SKM-1 treated with dmso at 0.1 percent for 144 hours (cell line): ENCODE data around the gene STARD13.

Experiments
- DNase-seq: peaks from one replicate; lab custom pipeline; 2025; ENCODE audit not compliant: unreplicated experiment; lab: John Stamatoyannopoulos, UW

Gene STARD13

DNA sequence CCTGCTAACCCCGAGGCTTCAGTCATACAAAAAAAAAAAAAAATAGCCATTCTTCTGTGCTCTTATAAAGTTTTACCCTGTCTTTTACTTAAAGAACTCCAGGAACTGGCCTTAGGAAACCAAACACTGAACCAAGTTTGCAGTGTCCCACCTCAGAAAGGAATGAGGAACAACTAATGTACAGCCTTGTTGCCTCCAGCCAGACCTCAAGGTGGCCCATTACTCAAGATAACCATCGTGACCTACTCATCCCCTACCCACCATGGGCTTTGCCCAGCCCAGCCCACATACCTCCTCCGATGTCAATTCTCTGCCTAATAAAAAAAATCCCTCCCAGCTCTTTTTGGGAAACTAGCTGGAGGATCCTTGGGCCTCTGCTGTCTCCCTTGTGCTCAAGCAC, 133.2 kb downstream of the STARD13 start:
- no peak for DNase-seq

DNA sequence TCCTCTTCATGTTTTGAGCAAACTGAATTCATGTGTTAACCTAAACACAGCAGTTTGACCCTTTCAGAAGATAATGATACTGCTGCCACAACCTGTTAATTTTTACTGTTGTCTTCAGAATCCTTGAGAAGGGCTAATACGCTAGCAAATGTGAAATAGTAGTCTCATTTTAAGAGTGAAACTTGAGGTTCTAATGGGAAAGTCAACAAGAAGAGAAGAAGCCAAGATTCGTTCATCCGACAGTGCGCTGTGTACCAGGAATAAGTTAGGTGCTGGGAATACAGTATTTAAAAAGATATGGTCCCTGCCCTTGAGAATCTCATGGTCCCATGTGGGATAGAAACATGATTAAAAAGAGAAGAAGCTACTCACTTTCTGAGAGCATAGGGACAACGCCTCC, 134.9 kb downstream of the STARD13 start:
- DNase-seq: no peak

DNA sequence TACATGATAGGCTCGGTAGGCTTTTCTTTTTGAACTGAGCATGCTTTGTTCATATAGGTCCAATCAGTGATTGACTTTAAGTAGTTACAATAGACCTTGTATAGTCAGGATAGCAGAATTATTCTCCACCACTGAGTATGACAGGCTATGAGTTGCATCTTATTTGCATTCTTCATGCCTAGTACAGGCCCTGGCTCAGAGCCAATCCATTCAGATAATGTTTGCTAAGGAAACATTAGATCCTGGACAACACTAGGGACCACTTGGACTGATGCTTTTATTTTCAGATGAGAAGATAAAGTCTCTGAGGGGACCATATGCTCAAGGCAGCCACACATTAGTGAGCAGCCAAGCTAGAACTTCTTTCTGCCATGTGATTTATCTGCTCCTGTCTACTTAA, 135.4 kb downstream of the STARD13 start:
- DNase-seq: no peak

DNA sequence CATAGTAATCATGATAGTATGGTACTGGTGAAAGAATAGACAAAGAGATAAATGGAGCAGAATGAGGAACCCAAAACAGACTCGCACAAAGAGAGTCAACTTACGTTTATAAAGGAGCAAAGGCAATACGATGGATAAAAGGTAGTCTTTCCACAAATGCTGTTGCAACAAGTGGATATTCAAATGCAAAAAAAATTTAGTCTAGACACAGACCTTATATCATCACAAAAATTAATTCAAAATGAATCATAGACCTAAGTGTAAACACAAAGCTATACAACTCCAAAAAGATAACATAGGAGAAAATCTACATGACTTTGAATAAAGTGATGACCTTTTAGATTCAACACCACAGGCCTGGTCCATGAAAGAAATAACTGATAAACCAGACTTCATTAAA, 137.7 kb downstream of the STARD13 start:
- no peak for DNase-seq

DNA sequence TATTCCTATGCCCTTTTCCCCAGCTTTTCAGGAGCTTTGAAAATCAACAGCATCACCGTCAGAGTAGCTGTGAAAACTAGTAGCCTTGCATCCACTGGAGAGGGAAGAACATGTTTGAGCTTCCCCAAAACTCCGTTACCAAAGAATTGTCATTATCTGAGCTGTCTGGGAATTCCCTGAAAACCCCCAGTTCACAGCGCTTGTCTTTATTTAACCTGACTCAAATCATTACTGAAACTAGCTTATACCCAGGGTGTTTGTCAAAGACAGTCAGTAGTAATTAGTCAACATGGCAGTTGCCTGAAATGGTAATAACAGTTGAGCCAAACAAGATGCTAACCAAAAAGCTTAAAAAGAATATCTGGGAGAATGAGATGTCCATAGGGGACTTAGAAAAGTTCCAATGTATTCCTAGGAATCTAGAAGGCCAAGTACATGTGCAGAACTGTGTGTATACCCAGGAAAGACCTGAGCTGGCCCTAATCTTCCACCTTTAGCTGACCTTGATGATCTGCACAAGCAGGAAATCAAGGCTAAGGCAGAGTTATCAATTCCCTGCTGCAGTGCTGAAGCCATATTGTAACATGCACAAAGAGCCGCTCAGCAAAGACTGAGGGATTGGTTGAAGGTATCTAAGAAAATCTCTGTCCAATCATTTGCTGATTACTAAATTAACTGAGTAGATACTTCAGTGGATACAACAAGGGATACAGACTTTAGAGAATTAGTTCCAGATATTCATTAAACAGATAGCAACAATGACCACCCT, 138.5 kb downstream of the STARD13 start:
- DNase-seq: no peak

DNA sequence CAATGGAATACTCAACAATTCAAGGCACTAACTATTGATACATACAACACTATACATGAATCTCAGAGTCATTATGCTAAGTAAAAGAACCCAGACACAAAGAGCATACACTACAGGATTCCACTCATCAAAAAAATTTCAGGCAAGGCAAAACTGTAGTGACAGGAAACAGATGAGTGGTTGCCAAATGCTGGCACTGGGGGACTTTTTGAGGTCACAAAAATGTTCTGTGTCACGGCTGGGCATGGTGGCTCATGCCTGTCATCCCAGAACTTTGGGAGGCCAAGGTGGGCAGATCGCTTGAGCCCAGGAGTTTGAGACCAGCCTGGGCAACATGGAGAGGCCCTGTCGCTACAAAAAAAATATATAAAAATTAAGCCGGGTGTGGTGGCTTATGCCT, 139.9 kb downstream of the STARD13 start:
- DNase-seq: no peak

DNA sequence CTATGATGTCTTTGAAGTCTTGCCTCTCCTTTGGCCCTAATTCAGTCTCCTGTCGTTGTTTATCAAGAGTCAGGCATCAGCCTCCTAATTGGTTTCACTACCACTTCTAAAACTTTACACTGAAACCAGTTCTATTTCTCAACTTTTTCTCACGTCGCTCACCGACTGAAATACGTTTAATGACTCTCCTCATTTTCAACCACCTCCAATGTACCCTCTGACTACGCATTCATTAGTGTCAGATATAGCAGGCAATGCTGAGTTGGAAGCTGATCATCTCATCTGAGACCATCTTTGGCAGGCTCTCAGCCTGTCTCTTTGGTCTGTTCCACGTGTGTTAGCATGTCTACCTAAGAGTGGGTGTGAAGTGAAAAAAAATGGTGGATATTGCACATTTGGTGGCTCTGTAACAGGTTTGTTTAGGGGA, 141.2 kb downstream of the STARD13 start:
- DNase-seq: no peak

DNA sequence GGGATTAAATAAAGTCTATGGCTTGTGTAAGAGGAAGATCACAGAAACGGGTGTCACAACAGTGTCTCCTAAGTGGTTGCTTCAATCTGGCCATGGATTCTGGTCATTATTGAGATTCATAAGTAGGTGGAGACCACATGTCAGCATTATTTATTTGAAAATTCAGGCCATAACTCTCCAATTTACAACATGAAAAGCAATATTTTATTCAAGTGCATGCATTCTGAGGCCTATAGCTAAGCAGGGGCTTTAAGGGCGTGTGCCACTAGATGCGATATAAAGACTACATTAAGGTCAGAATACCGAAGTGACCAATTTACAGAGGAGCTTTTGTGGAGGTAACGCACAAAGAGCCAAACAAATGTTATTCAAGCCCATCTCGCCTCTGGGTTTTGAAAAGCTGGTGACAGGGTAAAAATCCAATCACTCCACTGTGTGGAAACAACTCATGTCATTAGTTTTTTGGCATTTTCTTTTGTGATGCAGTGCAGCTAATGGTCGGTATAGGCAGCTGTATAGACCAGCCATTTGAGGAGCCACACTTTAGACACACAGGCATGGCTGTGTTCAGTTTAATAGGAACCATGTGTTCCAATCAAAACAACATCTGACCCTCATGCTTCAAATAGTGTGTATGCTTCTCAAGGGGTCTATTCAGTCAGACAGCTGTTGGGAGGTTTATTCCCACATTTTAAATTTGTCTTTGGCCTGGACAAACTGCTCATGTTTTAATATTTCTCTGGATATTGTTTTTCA, 145.6 kb downstream of the STARD13 start:
- DNase-seq: no peak

DNA sequence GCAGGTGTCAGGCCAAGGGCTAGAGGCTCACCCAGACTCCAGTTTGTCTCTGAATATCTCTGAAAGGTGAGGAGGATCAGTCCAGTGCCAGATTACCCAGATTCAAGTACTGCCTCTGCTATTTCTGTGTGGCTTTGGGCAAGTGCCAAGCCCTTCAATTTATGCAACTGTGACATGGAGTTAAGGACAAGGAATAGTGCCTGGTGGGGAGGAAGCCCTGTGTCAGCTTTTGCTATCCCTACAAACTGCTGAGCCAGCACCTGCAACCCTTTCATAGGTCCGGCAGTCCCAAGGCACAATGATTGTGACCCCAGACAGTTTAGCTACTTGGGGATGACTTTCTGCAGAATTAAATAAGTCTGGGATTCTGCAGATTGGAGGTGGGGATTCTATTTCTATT, 146.4 kb downstream of the STARD13 start:
- DNase-seq: no peak

DNA sequence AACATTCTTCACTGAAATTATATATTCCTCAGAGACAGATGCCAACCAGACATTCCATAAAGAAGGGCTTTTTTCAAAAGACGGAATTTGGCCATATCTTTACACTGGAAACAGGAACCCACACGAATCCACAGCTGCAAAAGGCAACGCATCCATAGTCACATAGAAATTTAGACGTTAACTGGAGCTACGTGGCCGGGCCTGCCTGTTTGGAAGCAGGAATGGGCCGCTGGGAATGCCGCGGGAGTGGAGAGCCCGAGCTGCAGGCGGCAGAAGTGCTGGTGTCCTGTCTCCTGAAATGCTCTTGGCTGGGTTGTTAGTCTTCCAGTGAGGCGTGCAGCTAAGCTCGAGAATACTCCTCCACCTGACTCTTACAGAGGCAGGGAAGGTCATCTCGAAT, 147.1 kb downstream of the STARD13 start:
- DNase-seq: no peak

DNA sequence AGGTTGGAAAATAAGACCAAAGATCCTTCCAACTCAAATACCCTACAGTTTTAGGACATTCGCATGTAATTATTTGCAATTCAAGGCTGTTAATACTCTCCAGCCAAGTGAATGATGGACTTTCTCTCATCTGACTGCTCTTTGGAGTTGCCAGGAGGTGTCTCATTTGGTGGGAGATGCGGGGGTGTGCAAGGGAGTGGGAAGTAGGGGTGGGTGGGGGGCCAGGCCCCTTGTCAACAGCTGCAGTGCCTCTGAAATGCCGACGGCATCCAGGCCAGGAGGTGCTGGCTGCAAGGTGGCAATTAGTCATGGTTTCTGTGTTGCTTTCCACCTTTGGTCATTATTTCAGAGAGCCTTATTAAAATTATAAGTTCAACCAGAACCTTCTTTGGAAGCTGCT, 147.8 kb downstream of the STARD13 start:
- DNase-seq: no peak

DNA sequence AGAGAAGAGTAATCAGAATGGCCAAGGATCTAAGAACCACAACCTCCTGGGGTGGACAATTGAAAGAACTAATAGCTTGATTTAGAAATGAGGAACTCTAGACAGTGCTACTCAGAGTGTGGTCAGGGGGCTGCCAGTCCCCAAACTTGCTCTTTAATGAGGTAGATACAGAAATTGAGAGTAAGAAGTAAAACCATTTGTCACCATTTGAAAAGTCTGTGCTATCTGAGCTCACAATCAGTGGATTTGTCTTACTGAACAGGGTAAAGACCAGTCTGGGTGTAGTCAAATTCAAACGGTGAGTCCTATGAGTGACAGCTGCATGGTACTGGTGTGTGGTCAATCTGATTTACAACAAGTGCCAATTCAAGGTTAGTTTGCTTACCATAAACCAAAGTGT, 150.5 kb downstream of the STARD13 start:
- no peak for DNase-seq

DNA sequence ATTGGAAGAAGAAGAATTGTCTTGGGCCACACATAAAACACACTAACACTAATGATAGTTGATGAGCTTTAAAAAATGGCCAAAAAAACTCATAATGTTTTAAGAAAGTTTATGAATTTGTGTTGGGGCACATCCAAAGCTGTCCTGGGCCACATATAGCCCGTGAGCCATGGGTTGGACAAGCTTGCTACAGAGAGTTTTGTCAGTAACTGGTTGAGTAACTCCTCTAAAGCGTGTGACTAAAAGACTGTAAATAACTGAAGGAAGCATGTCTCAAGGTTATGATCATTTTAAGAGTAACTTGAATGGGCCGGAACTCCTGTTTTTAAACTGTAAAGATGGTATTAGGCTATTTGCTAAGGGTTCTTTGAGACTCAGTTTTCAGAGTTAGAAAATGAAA, 151.3 kb downstream of the STARD13 start:
- no peak for DNase-seq

DNA sequence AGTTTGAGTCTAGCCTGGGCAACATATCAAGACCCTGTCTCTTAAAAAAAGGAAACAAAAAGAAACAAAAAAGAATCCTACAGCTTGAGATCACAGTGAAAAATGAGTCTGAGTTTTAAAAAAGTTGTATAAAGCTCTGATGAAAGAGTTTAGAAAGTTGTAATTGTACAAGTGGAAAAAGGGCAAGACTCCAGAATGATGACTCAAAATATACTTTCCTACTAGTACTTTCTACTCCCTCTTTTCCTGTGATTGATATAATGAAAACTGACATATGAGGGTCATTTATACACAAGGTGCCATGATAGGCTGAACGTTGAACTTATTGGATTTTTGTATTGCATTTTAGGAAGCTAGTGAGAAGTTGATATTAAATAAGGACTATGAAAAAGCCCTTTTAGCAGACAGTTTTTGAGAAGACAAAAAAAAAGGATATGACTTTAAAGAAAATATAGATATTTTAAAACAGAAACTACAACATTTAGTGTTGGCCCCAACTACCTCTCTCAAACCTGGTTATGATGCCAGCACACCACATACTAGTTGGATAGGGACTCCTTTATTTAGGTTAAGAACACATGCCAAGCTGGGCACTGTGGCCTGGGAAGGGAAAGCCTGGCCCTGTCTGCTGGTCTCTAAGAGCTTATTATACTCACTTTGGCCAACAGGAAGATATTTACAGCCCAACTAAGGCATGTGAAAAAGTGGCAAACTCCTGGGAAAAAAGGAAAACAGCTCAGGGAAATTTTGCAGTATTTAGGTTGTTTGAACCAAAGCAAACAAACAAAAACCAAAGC, 152.7 kb downstream of the STARD13 start:
- no peak for DNase-seq

DNA sequence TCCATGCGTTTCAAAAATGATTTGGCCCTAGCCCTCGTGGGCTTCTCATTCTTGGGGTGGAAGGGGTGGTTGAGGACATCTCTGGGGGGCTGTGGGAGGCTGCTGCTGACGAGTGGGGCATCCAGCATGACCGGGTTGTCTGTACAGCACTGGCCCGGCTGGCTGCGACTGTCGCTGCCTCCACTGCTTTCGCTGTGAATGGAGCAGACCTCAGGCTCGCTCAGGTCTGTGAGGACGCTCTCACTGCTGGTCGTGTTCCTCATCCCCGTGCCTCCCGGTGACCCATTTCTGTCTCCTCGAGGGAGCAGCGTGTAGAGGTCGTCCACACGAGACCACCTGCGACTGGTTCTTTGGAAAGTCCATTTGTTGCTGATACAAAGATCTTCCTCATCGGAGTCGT, 155.7 kb downstream of the STARD13 start:
- no peak for DNase-seq

DNA sequence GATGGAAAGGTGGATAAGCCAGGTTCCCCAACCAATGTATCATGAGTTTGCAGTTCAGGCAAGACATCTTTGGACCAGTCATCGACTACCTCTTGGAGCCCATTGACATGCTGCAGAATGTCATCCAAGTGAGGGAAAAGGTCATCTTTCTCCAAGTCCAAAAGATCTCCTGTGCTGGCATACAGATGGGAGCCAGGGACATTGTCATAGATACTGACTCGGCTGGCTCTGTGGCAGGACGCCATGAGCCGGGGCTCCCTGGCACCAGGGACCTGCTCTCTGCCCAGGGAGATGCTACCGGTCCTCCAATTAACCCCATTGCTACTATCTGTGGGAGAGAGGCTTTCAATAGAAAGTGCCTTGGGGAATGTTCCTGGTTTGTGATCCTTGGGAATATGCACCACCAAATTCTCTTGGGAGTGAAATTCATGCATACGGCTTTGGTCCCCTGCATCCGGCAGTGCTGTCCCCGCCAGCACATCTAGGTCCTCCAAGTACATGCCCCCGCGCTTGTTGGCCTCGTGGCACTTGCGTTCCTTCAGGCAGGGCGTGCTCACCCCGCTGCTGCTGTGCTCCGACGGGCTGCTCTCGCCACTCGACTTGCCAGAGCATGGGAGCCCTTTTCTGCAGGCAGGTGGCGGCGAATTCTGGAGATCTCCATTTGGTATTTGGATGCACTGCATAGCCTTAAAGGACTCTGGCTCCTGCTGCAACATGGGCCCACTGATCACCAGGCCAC, 156.3 kb downstream of the STARD13 start:
- no peak for DNase-seq

DNA sequence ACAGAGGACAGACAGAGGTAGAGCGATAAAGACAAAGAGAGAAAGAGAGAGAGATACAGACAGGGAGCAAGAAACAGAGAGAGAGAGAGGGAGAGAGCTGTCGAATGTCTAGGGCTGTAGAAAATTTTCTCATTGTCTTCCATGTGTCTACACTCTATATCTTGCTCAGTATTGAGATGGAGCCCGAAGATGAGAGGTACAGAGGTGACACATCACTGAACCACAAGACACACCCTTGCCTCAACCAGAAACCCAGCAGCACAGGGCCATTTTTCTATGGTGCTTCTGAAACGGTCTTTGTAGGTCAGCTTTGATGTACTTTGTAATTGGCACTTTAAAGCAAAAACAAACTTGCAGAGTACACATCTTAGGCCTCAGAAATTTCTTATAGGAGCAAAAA, 157.4 kb downstream of the STARD13 start:
- DNase-seq: no peak

DNA sequence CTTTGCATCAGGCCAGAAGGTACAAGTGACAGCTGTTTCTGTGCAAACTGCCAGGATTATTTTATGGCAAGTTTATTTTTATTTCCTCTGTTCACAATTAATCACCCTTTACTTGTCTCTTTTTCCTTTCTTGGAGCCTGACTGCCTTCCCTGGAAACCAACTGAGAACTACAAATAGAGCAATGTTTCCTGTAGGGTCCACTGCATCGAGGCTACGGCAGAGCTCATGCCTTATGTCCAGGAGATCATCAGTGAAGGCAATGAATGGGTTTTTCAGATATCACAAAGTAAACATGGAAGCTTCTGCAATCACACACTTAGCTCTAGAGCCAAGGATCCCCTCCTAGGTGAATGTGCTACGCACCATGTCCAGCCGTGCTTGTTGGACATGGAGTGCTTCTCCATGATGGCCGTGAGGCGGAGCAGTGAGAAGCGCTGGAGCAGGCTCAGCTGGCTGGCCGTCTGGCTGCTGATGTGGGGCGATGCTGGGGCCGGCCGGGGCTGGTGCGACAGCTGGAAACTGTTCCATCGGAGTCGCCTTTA, 158.5 kb downstream of the STARD13 start:
- no peak for DNase-seq

DNA sequence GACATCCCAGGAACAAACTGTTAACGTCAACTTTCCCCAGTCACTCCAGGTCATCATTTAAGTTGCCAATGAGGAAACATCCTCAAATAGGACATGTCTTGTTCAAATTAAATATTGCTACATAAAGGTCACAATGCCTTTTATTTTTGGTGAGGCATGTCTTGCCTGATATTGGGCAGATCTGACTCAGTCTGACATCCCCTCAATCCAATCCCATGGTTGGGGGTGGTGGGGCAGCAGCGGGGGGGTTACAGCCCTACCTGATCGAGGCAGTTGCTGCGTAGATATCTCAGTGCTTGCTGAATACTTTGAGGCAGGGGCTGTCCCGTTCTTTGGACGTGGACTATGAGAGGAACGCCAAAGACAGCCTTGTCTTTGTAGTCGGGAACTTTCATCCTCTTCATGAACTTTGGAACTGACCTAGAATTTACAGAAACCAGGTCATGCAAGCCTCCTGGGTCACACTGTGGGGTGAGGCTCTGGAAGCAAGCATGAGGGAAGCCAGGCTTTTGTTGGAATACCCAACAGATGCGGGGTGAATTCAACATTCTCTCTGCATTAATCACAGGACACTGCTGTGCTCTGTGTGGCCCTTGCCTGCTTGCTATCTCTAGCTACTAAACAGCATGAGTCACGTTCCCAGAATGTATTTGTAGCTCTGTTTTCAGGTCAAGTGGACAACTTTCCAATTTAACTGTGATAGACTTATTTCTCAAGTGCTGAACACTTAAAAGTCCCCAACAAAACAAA, 159.6 kb downstream of the STARD13 start:
- no peak for DNase-seq
